IgD-negative memory B cell (primary cell): ENCODE results near the gene RAB43. TPM values are rescaled to one million over a fixed set of nuclear protein-coding genes. Genes with fewer than 3 reads are reported as not detected.
"Not testable (repeated sequence)": the region's sequence is repeated elsewhere in the genome, so short reads cannot be mapped to it uniquely, and the experiment has no call there.

Experiments used
- H3K27ac Mint-ChIP-seq, 3 donors: one replicate each; pipeline ENCODE4 v1.8.0; 2020 to 2022; ENCODE audit warnings: mild to moderate bottlenecking in 3 of 3, mixed read lengths in 3 of 3, moderate library complexity in 1 of 3
- H3K27me3 Mint-ChIP-seq: one replicate; pipeline ENCODE4 v1.8.0; 2021; ENCODE audit warnings: mixed read lengths
- H3K36me3 Mint-ChIP-seq: one replicate; pipeline ENCODE4 v1.8.0; 2020; ENCODE audit warnings: mild to moderate bottlenecking, mixed read lengths
- H3K4me1 Mint-ChIP-seq, 3 donors: one replicate each; pipeline ENCODE4 v1.8.0; 2020 to 2022; ENCODE audit warnings: mixed read lengths in 3 of 3, mild to moderate bottlenecking in 1 of 3
- H3K4me3 Mint-ChIP-seq, 4 donors: one replicate each; pipeline ENCODE4 v1.8.0; 2020 to 2022; ENCODE audit warnings: mild to moderate bottlenecking in 4 of 4, mixed read lengths in 4 of 4, moderate library complexity in 3 of 4
- H3K9me3 Mint-ChIP-seq, 3 donors: one replicate each; pipeline ENCODE4 v1.8.0; 2020 to 2021; ENCODE audit warnings: mixed read lengths in 3 of 3, mild to moderate bottlenecking in 1 of 3
- polyA plus RNA-seq: library from polyadenylated mRNA; unstranded; fragments of 300-500 nt; fragmentation: Illumina TruSeq; gene quantifications from one replicate; pipeline ENCODE4 v1.2.3, GENCODE V29; 2021

RAB43 gene
- polyA plus RNA-seq, 1 donor from 2014 or later = 3.9 TPM

DNA sequence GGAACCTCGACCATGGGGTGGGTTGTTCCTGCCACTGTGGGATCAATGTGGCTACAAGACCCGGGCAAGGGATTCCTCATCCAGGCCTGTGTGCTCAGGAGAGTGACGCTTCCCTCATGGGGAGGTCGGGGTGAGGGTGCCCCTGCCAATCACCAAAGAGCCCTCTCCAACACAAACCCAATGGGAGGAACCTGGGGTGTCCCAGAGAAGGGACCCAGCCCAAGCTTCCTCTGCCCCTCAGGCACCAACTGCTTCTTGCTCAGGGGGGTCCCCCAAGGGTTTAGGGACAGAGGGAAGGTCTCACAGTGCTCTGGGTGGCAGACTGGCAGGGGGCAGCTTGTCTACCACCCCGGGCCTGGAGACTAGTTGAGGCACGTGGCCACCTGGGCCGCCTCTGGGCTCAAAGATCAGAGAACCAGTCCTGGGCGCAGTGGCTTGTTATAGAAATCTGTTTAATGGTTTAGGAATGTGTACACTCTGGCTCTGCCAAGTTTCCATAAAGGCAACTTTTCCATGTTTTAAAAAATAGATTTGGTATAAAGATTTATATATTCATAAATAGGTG, 34.4 kb downstream of the RAB43 start:
- no peak overlapping the region for H3K4me3 Mint-ChIP-seq
- no peaks in the 10 kb centered on the region for H3K4me1 Mint-ChIP-seq
- no peak overlapping the region for H3K27ac Mint-ChIP-seq
- H3K27me3 Mint-ChIP-seq = no peaks in the 10 kb centered on the region
- peaks cover 6% of the 10 kb centered on the region for H3K36me3 Mint-ChIP-seq
- no peaks in the 10 kb centered on the region for H3K9me3 Mint-ChIP-seq

DNA sequence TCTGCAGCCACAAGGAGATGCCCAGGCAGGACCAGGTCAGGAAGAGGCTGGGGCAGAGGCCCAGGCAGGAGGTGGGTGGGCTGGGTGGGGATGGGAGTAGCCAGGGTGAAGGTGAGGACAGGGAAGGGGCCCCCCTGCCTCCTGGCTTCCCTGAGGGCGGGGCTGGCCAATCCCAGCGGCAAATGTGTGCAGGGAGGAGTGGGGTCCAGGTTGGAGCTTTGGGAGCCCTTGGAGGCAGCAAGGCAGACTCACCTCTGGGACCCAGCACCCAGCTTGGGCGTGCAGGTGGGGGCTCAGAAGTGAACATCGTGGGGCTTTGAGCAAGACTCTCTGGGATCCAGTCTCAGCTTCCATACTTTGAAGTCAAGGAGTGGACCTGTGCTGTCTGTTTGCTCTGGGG, 35.8 kb downstream of the RAB43 start:
- H3K36me3 Mint-ChIP-seq = peaks cover 6% of the 10 kb centered on the region
- no peaks in the 10 kb centered on the region for H3K4me1 Mint-ChIP-seq
- H3K9me3 Mint-ChIP-seq = no peaks in the 10 kb centered on the region
- H3K27ac Mint-ChIP-seq = no peak overlapping the region
- H3K4me3 Mint-ChIP-seq = no peak overlapping the region
- H3K27me3 Mint-ChIP-seq = no peaks in the 10 kb centered on the region

DNA sequence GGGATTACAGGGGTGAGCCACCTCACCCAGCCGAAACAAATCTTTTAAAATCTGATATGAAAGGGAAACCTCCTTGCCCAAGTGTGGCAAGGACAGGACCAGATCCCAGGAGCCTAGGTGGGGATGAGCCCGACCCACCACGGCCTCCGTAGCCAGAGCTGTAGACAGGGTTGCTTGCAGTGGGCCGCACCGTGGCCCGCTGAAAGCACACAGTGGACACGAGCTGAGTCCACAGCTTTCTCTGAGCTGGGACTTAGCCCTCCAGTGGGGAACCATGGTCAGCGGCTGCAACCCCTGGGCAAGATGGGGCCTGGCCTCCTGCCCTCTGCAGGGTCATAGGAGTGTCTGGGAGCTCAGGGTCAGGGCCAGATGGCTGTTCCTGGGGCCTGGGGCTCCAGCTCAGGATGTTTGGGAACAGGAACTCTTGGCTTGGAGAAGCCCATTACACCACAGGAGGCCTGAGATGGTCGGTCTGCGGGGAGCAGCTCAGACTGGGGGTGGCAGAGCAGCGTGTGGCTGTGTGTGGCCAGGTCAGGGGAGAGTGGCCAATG, 36.4 kb downstream of the RAB43 start:
- H3K4me1 Mint-ChIP-seq = no peaks in the 10 kb centered on the region
- H3K4me3 Mint-ChIP-seq = no peak overlapping the region
- H3K9me3 Mint-ChIP-seq = no peaks in the 10 kb centered on the region
- H3K27ac Mint-ChIP-seq = no peak overlapping the region
- no peaks in the 10 kb centered on the region for H3K27me3 Mint-ChIP-seq
- peaks cover 6% of the 10 kb centered on the region for H3K36me3 Mint-ChIP-seq

DNA sequence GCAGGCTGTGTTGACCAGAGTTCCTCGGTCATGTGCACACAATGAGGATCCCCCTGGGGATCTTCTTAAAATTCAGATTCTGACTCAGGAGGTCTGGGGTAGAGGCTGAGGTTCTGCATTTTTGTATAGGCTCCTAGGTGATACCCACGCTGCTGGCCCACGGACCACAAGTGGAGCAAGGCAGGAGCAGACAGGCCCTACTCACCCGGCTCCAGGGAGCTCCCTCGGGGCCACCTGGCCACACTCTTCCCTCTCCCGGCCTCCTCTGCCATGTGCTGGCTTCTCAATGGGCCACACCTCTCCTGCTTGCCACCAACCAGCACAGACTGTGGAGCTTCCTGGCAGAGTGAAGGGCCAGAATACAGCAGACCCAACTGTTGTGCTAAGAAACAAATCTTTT, 37.1 kb downstream of the RAB43 start:
- no peak overlapping the region for H3K27ac Mint-ChIP-seq
- H3K4me3 Mint-ChIP-seq = no peak overlapping the region
- no peaks in the 10 kb centered on the region for H3K9me3 Mint-ChIP-seq
- peaks cover 6% of the 10 kb centered on the region for H3K36me3 Mint-ChIP-seq
- no peaks in the 10 kb centered on the region for H3K27me3 Mint-ChIP-seq
- H3K4me1 Mint-ChIP-seq = no peaks in the 10 kb centered on the region

DNA sequence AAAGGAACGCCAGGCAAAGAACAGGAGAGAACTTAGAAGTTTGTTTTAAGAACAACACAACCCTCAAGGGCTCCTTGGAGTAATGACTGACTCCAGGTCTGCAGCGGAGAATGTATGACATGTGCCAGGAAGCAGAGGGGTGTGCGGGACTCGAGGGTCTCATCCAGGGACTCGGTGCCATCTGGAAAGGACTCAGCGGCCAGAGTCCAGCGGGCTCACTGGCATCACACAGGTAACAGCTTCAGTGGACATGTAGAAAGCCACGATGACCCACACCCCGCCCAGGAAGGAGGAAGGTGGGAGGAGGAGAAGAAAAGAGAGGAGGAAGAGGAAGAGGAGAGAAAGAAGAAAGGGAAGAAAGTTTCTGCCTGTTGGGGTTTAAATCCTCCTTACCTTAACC, 39.6 kb downstream of the RAB43 start:
- no peak overlapping the region for H3K27ac Mint-ChIP-seq
- H3K36me3 Mint-ChIP-seq = peaks cover 6% of the 10 kb centered on the region
- no peaks in the 10 kb centered on the region for H3K9me3 Mint-ChIP-seq
- H3K4me3 Mint-ChIP-seq = no peak overlapping the region
- H3K4me1 Mint-ChIP-seq = no peaks in the 10 kb centered on the region
- no peaks in the 10 kb centered on the region for H3K27me3 Mint-ChIP-seq

DNA sequence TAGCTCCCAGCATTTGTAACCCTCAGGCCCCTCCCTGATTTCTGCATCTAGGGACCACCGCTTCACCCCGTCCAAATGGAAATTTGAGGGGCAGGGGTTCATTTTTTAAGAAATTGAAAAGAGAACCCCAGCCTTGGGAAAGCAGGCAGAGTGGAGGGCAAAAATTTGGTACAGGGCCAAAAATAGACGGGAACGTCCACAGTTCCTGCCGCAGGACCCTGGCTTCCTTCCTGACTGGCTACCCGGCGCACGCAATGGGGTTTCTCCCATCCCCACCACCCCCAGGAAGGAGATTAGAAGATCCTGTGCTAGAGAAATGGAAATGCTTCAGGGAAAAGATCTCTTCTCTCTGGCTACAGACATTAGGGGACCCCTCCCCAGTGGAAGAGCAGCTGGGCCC, 40.1 kb downstream of the RAB43 start:
- Mint-ChIP-seq H3K36me3 (peaks cover 6% of the 10 kb centered on the region), H3K4me3 (no peak overlapping the region), H3K4me1 (no peaks in the 10 kb centered on the region), H3K27ac (no peak overlapping the region), H3K9me3 (no peaks in the 10 kb centered on the region), H3K27me3 (no peaks in the 10 kb centered on the region)

DNA sequence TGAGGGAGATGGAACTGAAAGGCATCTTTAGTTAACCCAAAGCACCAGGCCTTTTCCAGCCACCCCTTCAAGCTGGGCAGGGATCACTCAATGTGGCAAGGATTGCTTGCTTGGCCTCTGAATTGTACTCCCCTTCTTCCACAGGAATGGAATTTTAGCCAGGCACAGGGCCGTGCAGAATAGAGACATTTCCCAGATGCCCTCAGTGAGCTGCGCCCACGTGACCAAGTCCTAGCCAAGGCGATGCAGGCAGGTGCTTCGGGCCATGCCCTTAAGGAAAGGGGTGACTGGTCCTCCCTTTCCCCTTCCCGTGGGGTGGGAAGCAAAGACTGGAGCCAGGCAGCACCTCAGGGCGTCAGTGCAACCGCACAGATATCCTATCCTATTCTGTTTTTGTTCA, 43.1 kb downstream of the RAB43 start:
- no peak overlapping the region for H3K4me3 Mint-ChIP-seq
- H3K4me1 Mint-ChIP-seq = no peaks in the 10 kb centered on the region
- H3K36me3 Mint-ChIP-seq = peaks cover 4% of the 10 kb centered on the region
- no peaks in the 10 kb centered on the region for H3K9me3 Mint-ChIP-seq
- H3K27me3 Mint-ChIP-seq = no peaks in the 10 kb centered on the region
- H3K27ac Mint-ChIP-seq = no peak overlapping the region

DNA sequence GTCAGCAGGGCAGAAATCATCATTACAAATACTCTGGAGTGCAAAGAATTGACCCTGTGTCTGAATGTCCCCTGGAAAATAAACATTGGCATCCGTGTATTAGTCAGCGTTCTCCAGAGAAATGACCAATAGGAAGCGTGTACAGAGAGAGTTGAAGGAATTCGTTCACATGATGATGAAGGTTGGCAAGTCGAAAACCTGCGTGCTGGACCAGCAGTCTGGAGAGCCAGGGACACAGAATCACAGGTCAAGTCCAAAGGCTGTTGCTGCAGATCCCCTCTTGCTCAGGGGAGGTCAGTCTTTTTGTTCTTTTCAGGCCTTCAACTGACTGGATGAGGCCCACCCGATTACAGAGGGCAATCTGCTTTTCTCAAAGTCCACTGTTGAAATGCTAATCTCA, 44.4 kb downstream of the RAB43 start:
- Mint-ChIP-seq H3K4me1 (no peaks in the 10 kb centered on the region), H3K27me3 (peaks cover 5% of the 10 kb centered on the region), H3K36me3 (peaks cover 1% of the 10 kb centered on the region), H3K27ac (no peak overlapping the region), H3K9me3 (no peaks in the 10 kb centered on the region), H3K4me3 (no peak overlapping the region)

DNA sequence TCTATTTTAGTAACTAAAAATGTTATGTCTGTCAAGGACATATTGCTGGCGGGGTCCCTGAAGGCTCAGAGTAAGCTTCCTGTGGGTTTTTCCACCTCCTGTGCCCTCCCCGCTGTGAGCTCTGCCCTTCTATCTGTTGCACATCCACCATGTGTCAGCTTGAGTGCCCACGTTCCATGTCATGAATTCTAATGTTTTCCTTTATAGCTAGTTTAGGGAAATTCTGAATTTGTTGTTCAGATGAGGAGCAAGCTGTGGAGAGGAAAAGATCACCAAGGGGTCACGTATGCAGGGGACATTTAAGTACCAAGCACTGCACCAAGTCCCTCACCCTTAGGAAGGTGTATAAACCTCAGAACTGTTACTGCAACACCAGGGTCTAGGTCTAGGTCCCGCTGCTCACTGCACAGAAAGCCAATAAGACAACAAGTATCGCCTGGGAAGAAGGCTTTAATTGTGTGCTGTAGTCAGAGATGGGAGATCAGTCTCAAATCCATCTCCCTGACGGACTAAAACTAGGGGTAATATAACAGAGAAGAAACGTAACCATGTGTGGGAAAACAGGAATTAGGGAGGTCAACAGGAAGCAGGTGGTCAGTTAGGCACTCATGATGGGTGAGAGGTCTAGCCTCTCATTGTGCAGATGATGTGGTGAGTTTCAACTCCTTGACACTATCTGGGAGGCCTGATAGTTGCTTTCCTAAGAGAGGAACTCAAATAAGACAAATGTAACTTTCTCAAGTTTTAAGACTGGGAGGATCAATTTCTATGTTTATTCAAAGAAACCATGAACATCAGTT, 51.3 kb downstream of the RAB43 start:
- Mint-ChIP-seq H3K27ac (no peak overlapping the region), H3K9me3 (peaks cover 3 to 4% (median 4%) of the 10 kb centered on the region in 3 donors), H3K36me3 (peaks cover 2% of the 10 kb centered on the region), H3K4me3 (no peak overlapping the region), H3K4me1 (peaks cover 0 to 4% (median 0%) of the 10 kb centered on the region in 3 donors), H3K27me3 (peaks cover 48% of the 10 kb centered on the region)

DNA sequence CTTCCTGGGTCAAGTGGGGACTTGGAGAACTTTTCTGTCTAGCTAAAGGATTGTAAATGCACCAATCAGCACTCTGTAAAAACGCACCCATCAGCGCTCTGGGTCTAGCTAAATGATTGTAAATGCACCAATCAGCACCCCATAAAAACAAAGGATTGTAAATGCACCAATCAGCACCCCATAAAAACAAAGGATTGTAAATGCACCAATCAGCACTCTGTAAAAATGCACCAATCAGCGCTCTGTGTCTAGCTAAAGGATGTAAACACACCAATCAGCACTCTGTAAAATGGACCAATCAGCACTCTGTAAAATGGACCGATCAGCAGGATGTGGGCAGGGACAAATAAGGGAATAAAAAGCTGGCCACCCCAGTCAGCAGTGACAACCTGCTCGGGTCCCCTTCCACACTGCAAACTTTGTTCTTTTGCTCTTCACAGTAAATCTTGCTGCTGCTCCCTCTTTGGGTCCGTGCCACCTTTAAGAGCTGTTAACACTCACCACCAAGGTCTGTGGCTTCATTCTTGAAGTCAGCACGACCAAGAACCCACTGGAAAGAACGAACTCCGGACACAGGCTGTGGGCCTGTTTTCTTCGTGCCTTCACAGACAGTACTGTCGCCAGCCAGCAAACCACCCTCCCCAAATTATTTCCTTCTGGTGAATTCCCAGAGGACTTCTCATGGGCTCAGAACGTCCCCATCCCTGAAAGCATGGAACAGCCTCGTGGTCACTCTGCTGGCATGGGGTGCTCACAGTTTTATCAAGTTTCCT, 52.1 kb downstream of the RAB43 start:
- not testable (repeated sequence) for H3K4me3 Mint-ChIP-seq

DNA sequence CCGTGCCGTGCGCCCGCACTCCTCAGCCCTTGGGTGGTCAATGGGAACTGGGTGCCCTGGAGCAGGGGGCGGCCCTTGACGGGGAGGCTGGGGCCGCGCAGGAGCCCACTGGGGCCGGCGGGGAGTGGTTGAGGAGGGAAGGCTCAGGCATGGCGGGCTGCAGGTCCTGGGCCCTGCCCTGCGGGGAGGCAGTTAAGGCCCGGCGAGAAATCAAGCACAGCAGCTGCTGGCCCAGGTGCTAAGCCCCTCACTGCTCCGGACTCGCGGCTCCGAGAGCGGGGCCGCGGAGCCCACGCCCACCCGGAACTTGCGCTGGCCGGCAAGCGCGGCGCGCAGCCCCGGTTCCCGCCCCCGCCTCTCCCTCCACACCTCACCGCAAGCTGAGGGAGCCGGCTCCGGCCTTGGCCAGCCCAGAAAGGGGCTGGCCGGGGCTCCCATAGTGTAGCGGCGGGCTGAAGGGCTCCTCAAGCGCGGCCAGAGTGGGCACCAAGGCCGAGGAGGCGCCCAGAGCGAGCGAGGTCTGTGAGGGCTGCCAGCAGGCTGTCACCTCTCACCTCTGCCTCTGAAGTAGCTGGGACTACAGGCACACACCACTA, 53.2 kb downstream of the RAB43 start:
- no peak overlapping the region for H3K27ac Mint-ChIP-seq
- peak overlapping the region in 1 of 4 donors; percentile 73 for H3K4me3 Mint-ChIP-seq
- peaks cover 2% of the 10 kb centered on the region for H3K36me3 Mint-ChIP-seq

More for the DNA sequence above, 52.1 kb downstream of the RAB43 start:
- H3K36me3 Mint-ChIP-seq, H3K4me1 Mint-ChIP-seq, H3K27ac Mint-ChIP-seq, H3K9me3 Mint-ChIP-seq: not testable (repeated sequence)
- peaks cover 55% of the 10 kb centered on the region for H3K27me3 Mint-ChIP-seq

DNA sequence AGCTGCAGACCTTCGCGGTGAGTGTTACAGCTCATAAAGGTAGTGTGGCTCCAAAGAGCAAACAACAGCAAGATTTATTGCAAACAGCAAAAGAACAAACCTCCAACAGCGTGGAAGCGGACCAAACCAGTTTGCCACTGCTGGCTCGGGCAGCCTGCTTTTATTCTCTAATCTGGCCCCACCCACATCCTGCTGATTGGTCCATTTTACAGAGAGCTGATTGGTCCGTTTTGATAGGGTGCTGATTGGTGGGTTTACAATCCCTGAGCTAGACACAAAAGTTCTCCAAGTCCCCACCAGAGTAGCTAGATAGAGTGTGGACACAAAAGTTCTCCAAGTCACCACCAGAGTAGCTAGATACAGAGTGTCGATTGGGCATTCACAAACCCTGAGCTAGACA, 53.9 kb downstream of the RAB43 start:
- not testable (repeated sequence) for H3K9me3 Mint-ChIP-seq, H3K4me1 Mint-ChIP-seq, H3K36me3 Mint-ChIP-seq, H3K27ac Mint-ChIP-seq
- Mint-ChIP-seq H3K4me3 (peak overlapping the region in 1 of 4 donors; percentile 73), H3K27me3 (peaks cover 52% of the 10 kb centered on the region)

More for the DNA sequence above, 53.2 kb downstream of the RAB43 start:
- H3K27me3 Mint-ChIP-seq = peaks cover 55% of the 10 kb centered on the region
- peaks cover 0 to 4% (median 0%) of the 10 kb centered on the region in 3 donors for H3K4me1 Mint-ChIP-seq
- peaks cover 3 to 4% (median 4%) of the 10 kb centered on the region in 3 donors for H3K9me3 Mint-ChIP-seq

DNA sequence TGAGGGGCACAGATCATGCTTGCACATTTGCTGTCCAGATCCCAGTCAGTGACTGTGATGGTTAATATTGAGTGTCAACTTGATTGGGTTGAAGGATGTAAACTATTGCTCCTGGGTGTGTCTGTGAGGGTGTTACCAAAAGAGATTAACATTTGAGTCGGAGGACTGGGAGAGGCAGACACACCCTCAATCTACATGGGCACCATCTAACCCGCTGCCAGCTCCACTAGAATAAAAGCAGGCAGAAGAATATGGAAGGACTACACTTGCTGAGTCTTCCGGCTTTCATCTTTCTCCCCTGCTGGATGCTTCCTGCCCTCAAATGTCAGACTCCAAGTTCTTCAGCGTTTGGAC, 55.9 kb downstream of the RAB43 start:
- Mint-ChIP-seq H3K27me3 (peaks cover 45% of the 10 kb centered on the region), H3K9me3 (peaks cover 3 to 4% (median 4%) of the 10 kb centered on the region in 3 donors), H3K27ac (peak overlapping the region in 1 of 3 donors; percentile 11), H3K4me1 (peaks cover 0 to 4% (median 0%) of the 10 kb centered on the region in 3 donors), H3K36me3 (peaks cover 2% of the 10 kb centered on the region), H3K4me3 (peak overlapping the region in 1 of 4 donors; percentile 37)

DNA sequence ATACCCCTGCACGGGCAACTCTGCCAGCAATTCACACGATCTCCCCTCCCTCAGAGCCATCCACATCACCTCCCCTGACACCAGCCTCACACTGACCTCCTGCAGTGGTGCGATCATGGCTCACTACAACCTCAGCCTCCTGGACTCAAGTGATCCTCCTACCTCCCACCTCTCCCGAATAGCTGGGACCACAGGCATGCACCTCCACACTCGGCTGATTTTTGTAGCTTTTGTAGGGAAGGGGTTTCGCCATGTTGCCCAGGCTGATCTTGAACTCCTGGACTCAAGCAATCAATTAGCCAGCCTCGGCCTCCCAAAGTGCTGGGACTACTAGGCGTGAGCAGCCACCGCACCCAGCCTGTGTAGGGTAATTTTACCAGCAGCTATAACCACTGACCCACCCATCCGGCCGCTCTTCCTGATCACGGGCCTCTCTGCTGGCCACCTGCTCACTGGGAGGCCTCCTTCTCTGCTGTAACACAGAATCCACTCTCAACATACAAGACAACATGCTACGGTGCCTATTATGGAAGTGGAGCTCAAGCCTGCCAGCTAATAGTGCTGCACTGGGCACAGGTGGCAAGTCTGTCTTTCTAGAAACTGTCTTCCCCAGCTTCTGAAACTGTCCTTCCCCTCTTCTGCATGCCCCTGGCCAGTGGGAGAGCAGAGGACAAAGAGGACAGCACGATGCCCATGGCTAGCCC, 56.4 kb downstream of the RAB43 start:
- Mint-ChIP-seq H3K4me3 (no peak overlapping the region), H3K36me3 (peaks cover 2% of the 10 kb centered on the region), H3K27me3 (peaks cover 43% of the 10 kb centered on the region), H3K4me1 (peaks cover 0 to 4% (median 0%) of the 10 kb centered on the region in 3 donors), H3K27ac (no peak overlapping the region), H3K9me3 (peaks cover 3 to 4% (median 4%) of the 10 kb centered on the region in 3 donors)
